Esophagus squamous epithelium (tissue), 5 donors: ENCODE measurements around the gene ACTN4. TPM values are rescaled to one million over a fixed set of nuclear protein-coding genes. Genes with fewer than 3 reads are reported as not detected.
A peak's percentile ranks its signal among the peaks of the same experiment; 100 is the strongest.

ENCODE experiments used
- DNase-seq: peaks from one replicate; lab custom pipeline; 2025; lab: John Stamatoyannopoulos, UW
- H3K27ac ChIP-seq, 4 donors: fragments of 200-600 bp; sonication (generic); one replicate each; pipeline ENCODE4 v1.5.1; 2016 to 2019; ENCODE audit warnings: mild to moderate bottlenecking in 1 of 4
- H3K27me3 ChIP-seq, 4 donors: fragments of 200-600 bp; sonication (generic); 1 replicate in 3 of 4; 2 replicates in 1 of 4; pipeline versions ENCODE4 v1.5.1 to v1.6.0; 2017 to 2021; ENCODE audit warnings: antibody characterized with exemption in 1 of 4
- H3K36me3 ChIP-seq, 3 donors: fragments of 200-600 bp; sonication (generic); one replicate each; pipeline ENCODE4 v1.5.1; 2016 to 2019
- H3K4me1 ChIP-seq, 3 donors: fragments of 200-600 bp; sonication (generic); one replicate each; pipeline ENCODE4 v1.5.1; 2017 to 2019
- H3K4me3 ChIP-seq, 4 donors: fragments of 200-600 bp; sonication (generic); 1 replicate in 3 of 4; 2 replicates in 1 of 4; pipeline ENCODE4 v1.5.1; 2016 to 2019; ENCODE audit warnings: mild to moderate bottlenecking in 2 of 4, moderate library complexity in 1 of 4
- H3K9me3 ChIP-seq, 3 donors: fragments of 200-600 bp; sonication (generic); one replicate each; pipeline ENCODE4 v1.5.1; 2016 to 2019
- POLR2A ChIP-seq, 4 donors: fragments of 450-650 bp; IDR thresholded peaks; one replicate each; pipeline ENCODE4 v1.6.1; 2017; ENCODE audit warnings: antibody characterized with exemption in 4 of 4, mild to moderate bottlenecking in 4 of 4, moderate library complexity in 3 of 4
- WGBS, 2 donors: methylation state at CpG; one replicate each; pipeline ENCODE4 v1.1.5; 2018; 5-methylcytosine and 5-hydroxymethylcytosine counted together
- intact Hi-C: fragments of 100-400 bp; cut with DNase I; formaldehyde crosslinking; loops from one replicate; pipeline ENCODE4 v1.15.0; 2022
- total RNA-seq, 4 donors: library from RNA; depleted of rRNA; stranded (reverse); fragments of >200 nt; gene quantifications; one replicate each; pipeline ENCODE4 v1.1.0, GENCODE V29; 2016
- TF ChIP-seq, protein P1 (sequence below), 6 experiments: fragments of 450-650 bp in 4 of 6; fragments of 200-600 bp in 2 of 6; sonication (generic) in 2 of 6; IDR thresholded peaks; one replicate each; pipeline ENCODE4 v1.5.1; 2016 to 2019; ENCODE audit warnings: antibody characterized with exemption in 6 of 6, mild to moderate bottlenecking in 4 of 6, moderate library complexity in 4 of 6
- donor health status: DM: yes; HTN: yes; CAD: no.

Gene ACTN4
- total RNA-seq, 4 donors from 2014 or later: 302 to 705 (median 414) TPM

DNA sequence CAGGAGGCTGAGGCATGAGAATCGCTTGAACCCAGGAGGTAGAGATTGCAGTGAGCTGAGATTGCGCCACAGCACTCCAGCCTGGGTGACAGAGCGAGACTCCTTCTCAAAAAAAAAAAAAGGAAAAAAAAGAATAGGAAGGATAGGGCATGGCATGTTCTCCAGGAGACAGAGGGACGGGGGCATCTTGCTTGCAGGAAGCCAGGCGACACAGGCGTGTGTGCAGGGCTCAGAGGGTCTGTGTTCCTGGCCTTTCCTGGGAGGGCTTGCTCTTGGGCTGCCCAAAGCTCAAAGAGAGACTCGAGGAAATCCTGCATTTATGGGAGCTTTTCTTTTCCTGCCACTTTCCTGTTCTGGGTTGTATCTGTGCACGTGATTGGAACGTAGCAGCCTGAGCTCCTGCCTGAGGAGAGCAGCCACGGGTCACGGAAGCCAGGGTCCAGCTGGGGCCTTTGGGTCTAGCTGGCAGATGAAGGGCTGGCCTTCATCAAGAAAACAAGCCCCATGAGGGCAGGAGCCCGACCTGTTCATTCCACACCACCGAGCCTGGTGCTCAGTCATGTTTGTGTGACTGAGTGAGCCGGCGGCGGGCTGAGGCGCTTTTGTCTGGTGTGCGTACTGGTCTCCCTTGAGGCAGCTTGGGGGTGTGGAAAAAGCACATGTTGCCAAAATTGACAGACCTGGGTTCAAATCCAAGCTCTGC, 52.3 kb downstream of the ACTN4 start:
- no peaks in the 10 kb centered on the region for H3K9me3 ChIP-seq
- intact Hi-C loops: loop anchor here (10.0 kb wide), 1 partner anchor 55 kb away; the partner anchor contains the start of gene ACTN4
- H3K27me3 ChIP-seq: no peaks in the 10 kb centered on the region
- H3K4me1 ChIP-seq: peaks cover 45 to 91% (median 76%) of the 10 kb centered on the region in 3 donors
- TF ChIP-seq, protein P1, sequence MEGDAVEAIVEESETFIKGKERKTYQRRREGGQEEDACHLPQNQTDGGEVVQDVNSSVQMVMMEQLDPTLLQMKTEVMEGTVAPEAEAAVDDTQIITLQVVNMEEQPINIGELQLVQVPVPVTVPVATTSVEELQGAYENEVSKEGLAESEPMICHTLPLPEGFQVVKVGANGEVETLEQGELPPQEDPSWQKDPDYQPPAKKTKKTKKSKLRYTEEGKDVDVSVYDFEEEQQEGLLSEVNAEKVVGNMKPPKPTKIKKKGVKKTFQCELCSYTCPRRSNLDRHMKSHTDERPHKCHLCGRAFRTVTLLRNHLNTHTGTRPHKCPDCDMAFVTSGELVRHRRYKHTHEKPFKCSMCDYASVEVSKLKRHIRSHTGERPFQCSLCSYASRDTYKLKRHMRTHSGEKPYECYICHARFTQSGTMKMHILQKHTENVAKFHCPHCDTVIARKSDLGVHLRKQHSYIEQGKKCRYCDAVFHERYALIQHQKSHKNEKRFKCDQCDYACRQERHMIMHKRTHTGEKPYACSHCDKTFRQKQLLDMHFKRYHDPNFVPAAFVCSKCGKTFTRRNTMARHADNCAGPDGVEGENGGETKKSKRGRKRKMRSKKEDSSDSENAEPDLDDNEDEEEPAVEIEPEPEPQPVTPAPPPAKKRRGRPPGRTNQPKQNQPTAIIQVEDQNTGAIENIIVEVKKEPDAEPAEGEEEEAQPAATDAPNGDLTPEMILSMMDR (IDR thresholded peaks at IDR 0.05): no peak
- no peak for TF ChIP-seq POLR2A (IDR thresholded peaks at IDR 0.05)
- no peak for DNase-seq
- no peak overlapping the region for H3K4me3 ChIP-seq
- H3K27ac ChIP-seq: peak overlapping the region; percentile 68 to 99 (median 94)
- peaks cover 13 to 90% (median 22%) of the 10 kb centered on the region in 3 donors for H3K36me3 ChIP-seq
- WGBS, 2 donors: 76 to 83% methylated on average over 7 to 16 of the region's 18 CpGs

DNA sequence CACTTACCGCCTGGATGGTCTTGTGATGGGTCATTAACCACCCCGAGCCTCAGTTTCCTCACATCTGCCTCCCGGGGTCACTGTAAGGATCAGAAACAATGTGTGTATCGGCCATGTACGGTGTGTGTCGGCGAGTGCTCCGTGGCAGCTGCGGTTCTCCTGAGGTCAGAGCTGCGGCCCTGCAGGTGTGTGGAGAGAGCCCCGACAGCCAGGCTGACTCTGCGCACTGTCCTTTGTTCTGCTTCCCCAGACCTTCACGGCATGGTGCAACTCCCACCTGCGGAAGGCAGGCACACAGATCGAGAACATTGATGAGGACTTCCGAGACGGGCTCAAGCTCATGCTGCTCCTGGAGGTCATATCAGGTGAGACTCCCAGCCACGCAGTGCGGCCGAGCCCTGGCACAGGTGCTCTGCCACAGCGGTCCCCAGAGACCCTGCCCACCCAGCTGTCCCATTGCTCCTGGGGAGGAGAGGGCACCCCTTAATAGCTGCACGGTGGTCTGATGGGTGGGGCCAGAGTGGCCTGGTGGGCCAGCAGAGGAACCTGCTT, 53.0 kb downstream of the ACTN4 start:
- TF ChIP-seq POLR2A (IDR thresholded peaks at IDR 0.05): no peak
- TF ChIP-seq, protein P1 (IDR thresholded peaks at IDR 0.05): no peak
- no peaks in the 10 kb centered on the region for H3K27me3 ChIP-seq
- H3K4me3 ChIP-seq: no peak overlapping the region
- peaks cover 19 to 90% (median 28%) of the 10 kb centered on the region in 3 donors for H3K36me3 ChIP-seq
- intact Hi-C loops: loop anchor here (10.0 kb wide), 1 partner anchor 56 kb away; the partner anchor contains the start of gene ACTN4
- DNase-seq: no peak
- peaks cover 41 to 91% (median 73%) of the 10 kb centered on the region in 3 donors for H3K4me1 ChIP-seq
- 71 to 82% methylated on average over 2 to 16 of the region's 22 CpGs for WGBS, 2 donors
- H3K9me3 ChIP-seq: no peaks in the 10 kb centered on the region
- peak overlapping the region; percentile 68 to 99 (median 94) for H3K27ac ChIP-seq

GRCh38 chr19:38700902-38701454, 53.5 kb downstream of the ACTN4 start:
- TF ChIP-seq, protein P1 (IDR thresholded peaks at IDR 0.05): no peak
- no peak for TF ChIP-seq POLR2A (IDR thresholded peaks at IDR 0.05)
- Histone ChIP-seq H3K4me3 (no peak overlapping the region), H3K36me3 (peaks cover 23 to 90% (median 34%) of the 10 kb centered on the region in 3 donors), H3K4me1 (peaks cover 38 to 91% (median 71%) of the 10 kb centered on the region in 3 donors), H3K27me3 (no peaks in the 10 kb centered on the region), H3K9me3 (no peaks in the 10 kb centered on the region), H3K27ac (peak overlapping the region; percentile 68 to 99 (median 94))
- intact Hi-C loops: loop anchor here (10.0 kb wide), 1 partner anchor 56 kb away; the partner anchor contains the start of gene ACTN4
- WGBS, 2 donors: 82 to 90% methylated on average over 9 to 14 of the region's 18 CpGs
- DNase-seq: no peak

DNA sequence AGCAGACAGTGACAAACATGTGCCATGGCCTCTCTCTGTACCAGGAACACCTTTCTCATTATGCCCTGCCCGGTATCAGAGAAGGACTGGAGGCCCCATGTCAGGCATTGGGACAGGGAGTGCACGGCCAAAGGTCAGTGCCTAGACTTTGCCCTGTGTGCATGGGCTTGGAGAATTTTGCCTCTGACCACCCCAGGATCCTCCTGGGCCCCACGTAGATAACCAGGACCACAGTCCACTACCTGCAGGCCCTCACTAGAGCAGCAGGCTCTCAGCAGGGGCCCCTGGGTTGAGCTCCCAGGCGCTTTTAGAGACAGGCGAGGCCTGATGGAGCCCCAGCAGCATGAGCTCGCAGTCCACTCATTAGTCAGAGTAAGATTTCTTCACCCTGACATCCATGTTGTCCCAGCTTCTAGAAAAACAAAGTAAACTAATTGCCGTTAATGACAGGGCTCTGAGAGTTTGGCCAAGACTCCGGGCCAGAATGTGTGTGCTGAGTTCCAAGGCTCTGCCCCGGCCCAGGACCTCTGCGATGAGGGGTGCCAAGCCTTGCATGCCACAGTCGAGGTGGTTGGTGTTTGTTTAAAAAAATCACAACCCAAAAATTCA, 54.1 kb downstream of the ACTN4 start:
- Histone ChIP-seq H3K27ac (peak overlapping the region; percentile 68 to 99 (median 94)), H3K36me3 (peaks cover 27 to 90% (median 40%) of the 10 kb centered on the region in 3 donors), H3K27me3 (no peaks in the 10 kb centered on the region), H3K4me1 (peaks cover 35 to 91% (median 65%) of the 10 kb centered on the region in 3 donors), H3K9me3 (no peaks in the 10 kb centered on the region), H3K4me3 (no peak overlapping the region)
- intact Hi-C loops: loop anchor here (10.0 kb wide), 1 partner anchor 57 kb away; the partner anchor contains the start of gene ACTN4
- DNase-seq: no peak
- 48 to 61% methylated on average over 7 of the region's 11 CpGs for WGBS, 2 donors
- no peak for TF ChIP-seq POLR2A (IDR thresholded peaks at IDR 0.05)
- TF ChIP-seq, protein P1 (IDR thresholded peaks at IDR 0.05): no peak
